ENCODE results near the gene NLGN1. TPM values are rescaled to one million over a fixed set of nuclear protein-coding genes. Genes with fewer than 3 reads are reported as not detected.

NLGN1 gene
- total and polyA plus RNA-seq, 2 experiments from 2014 or later, result 5.1 to 11.2 TPM

DNA sequence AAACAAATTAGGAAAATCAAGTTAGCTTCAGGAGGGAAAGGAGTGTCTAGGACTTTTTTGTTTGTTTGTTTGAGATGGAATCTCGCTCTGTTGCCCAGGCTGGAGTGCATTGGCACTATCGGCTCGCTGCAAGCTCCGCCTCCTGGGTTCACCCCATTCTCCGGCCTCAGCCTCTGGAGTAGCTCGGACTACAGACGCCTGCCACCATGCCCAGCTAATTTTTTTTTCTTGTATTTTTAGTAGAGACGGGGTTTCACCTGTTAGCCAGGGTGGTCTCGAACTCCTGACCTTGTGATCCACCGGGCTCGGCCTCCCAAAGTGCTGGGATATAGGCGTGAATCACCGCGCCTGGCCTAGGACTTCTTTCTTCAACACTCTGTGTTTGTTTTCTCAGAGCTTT, 171.1 kb downstream of the NLGN1 start:
- Histone ChIP-seq H3K79me2 (no peaks in the 10 kb centered on the region), H3K27ac (no peak overlapping the region), H3K9me3 (ENCODE audit: low read depth) (no peaks in the 10 kb centered on the region), H3K36me3 (replicated peaks; ENCODE audit: insufficient read depth, low read depth) (no peaks in the 10 kb centered on the region), H3K4me2 (no peak overlapping the region), H3K4me1 (ENCODE audit: insufficient read depth) (no peaks in the 10 kb centered on the region), H2AFZ (no peak overlapping the region), H3K27me3 (no peaks in the 10 kb centered on the region), H3K4me3 (no peak overlapping the region), H3K9me2 (replicated peaks; ENCODE audit: insufficient read depth) (no peaks in the 10 kb centered on the region), H4K20me1 (ENCODE audit: insufficient read depth, poor library complexity, severe bottlenecking) (no peaks in the 10 kb centered on the region)
- 96% methylated on average over 14 of the region's 14 CpGs for WGBS (ENCODE audit: low lambda C conversion rate, missing lambda C conversion rate)
- DNase-seq (ENCODE audit: low spot score), result no peak
- no peak for TF ChIP-seq EZH2 (IDR thresholded peaks at IDR 0.05; ENCODE audit: borderline replicate concordance)
- TF ChIP-seq EZH2phosphoT487 (IDR thresholded peaks at IDR 0.05; ENCODE audit: low read depth, severe bottlenecking, unreplicated experiment), result no peak
- TF ChIP-seq, protein P1, sequence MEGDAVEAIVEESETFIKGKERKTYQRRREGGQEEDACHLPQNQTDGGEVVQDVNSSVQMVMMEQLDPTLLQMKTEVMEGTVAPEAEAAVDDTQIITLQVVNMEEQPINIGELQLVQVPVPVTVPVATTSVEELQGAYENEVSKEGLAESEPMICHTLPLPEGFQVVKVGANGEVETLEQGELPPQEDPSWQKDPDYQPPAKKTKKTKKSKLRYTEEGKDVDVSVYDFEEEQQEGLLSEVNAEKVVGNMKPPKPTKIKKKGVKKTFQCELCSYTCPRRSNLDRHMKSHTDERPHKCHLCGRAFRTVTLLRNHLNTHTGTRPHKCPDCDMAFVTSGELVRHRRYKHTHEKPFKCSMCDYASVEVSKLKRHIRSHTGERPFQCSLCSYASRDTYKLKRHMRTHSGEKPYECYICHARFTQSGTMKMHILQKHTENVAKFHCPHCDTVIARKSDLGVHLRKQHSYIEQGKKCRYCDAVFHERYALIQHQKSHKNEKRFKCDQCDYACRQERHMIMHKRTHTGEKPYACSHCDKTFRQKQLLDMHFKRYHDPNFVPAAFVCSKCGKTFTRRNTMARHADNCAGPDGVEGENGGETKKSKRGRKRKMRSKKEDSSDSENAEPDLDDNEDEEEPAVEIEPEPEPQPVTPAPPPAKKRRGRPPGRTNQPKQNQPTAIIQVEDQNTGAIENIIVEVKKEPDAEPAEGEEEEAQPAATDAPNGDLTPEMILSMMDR (IDR thresholded peaks at IDR 0.05; ENCODE audit: poor library complexity), result no peak

DNA sequence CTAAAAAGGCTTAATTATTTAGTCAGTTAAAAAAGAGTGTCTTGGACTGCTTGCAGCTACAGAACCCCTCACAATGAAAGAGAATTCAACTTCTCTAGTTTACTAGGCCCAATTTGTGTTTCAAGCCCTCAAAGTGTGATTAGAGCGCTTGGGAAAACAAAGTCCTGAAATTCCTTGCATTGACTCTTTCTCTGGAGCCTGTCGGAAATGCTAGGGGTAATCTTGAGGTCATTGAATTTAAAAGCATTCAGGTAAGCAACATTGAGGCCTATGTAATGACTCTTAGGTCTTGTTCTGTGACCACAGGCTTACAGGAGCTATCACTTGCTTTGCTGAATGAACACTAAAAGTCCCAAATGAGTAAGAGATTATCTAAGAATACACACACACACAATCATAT, 186.0 kb downstream of the NLGN1 start:
- Histone ChIP-seq H3K9me2 (replicated peaks; ENCODE audit: insufficient read depth) (no peaks in the 10 kb centered on the region), H2AFZ (no peak overlapping the region), H3K4me2 (no peak overlapping the region), H3K27me3 (peaks cover 19% of the 10 kb centered on the region), H3K27ac (no peak overlapping the region), H3K79me2 (peaks cover 2% of the 10 kb centered on the region), H3K9me3 (ENCODE audit: low read depth) (no peaks in the 10 kb centered on the region), H3K4me3 (no peak overlapping the region), H3K4me1 (ENCODE audit: insufficient read depth) (no peaks in the 10 kb centered on the region), H3K36me3 (replicated peaks; ENCODE audit: insufficient read depth, low read depth) (no peaks in the 10 kb centered on the region), H4K20me1 (ENCODE audit: insufficient read depth, poor library complexity, severe bottlenecking) (no peaks in the 10 kb centered on the region)
- 80% methylated on average over 2 of the region's 2 CpGs for WGBS (ENCODE audit: low lambda C conversion rate, missing lambda C conversion rate)
- no peak for DNase-seq (ENCODE audit: low spot score)
- TF ChIP-seq EZH2phosphoT487 (IDR thresholded peaks at IDR 0.05; ENCODE audit: low read depth, severe bottlenecking, unreplicated experiment) (no peak), EZH2 (IDR thresholded peaks at IDR 0.05; ENCODE audit: borderline replicate concordance) (no peak)
- TF ChIP-seq, protein P1 (IDR thresholded peaks at IDR 0.05; ENCODE audit: poor library complexity), result no peak

DNA sequence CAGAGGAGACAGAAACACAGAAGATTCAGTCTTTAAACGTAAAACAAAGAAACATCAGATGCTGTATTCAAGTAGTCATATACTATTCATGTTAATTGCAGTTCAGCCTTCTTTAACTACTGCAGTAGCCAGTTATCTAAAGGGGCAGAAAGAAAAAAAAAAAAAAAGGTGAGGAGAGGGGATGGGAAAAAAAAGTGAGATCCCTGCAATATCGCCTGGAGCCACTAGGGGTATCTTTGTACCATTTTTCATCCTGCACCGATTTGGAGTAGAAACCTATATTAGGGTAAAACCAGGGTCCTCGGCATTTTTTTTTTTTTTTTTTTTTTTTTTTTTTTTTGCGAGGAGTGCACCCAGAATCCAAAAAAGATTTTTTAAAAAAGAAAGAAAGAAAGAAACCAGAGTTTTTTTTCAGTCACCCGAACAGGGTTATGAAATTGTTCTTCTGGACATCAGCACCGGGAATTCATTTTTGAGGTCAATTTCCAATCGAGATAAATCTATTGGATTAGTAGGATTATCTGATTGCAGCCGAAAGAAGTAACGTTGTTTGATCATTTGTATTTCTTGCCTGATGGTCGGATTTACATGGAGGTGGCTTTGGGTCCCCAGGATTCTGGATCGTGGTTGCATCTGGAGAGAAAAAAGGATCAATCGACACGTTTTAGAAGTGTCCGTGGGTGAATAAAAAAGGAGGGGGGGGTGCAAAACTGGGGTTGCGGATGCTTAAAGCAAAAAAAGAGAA, 186.7 kb downstream of the NLGN1 start:
- no peaks in the 10 kb centered on the region for H3K9me2 ChIP-seq (replicated peaks; ENCODE audit: insufficient read depth)

More for the DNA sequence above, 186.7 kb downstream of the NLGN1 start:
- TF ChIP-seq EZH2 (IDR thresholded peaks at IDR 0.05; ENCODE audit: borderline replicate concordance) (peak; percentile 17), EZH2phosphoT487 (IDR thresholded peaks at IDR 0.05; ENCODE audit: low read depth, severe bottlenecking, unreplicated experiment) (no peak)
- TF ChIP-seq, protein P1 (IDR thresholded peaks at IDR 0.05; ENCODE audit: poor library complexity), result peak; percentile 64
- peak overlapping the region; percentile 62 for H2AFZ ChIP-seq
- no peaks in the 10 kb centered on the region for H3K9me3 ChIP-seq (ENCODE audit: low read depth)
- H3K27me3 ChIP-seq, result peaks cover 19% of the 10 kb centered on the region
- H3K36me3 ChIP-seq (replicated peaks; ENCODE audit: insufficient read depth, low read depth), result no peaks in the 10 kb centered on the region
- H3K27ac ChIP-seq, result peak overlapping the region; percentile 68
- no peaks in the 10 kb centered on the region for H3K4me1 ChIP-seq (ENCODE audit: insufficient read depth)
- H3K4me3 ChIP-seq, result peak overlapping the region; percentile 63
- H4K20me1 ChIP-seq (ENCODE audit: insufficient read depth, poor library complexity, severe bottlenecking), result no peaks in the 10 kb centered on the region
- WGBS (ENCODE audit: low lambda C conversion rate, missing lambda C conversion rate), result 5% methylated on average over 16 of the region's 16 CpGs
- peak overlapping the region; percentile 87 for H3K4me2 ChIP-seq
- H3K79me2 ChIP-seq, result peaks cover 2% of the 10 kb centered on the region
- DNase-seq (ENCODE audit: low spot score), result peak; percentile 62

All from hepatocyte (in vitro differentiated cells).